Stimulated activated CD8-positive, alpha-beta memory T cell treated with anti-CD3 and anti-CD28 coated beads, Interleukin-7, amount 100 ng/mL, for 1 hour (primary cell): Measurements from ENCODE around the gene ORAI2.
"Not testable (repeated sequence)": the region's sequence is repeated elsewhere in the genome, so short reads cannot be mapped to it uniquely, and the experiment has no call there.

Experiments used
- DNase-seq, 2 donors: peaks; one replicate each; pipeline ENCODE4 v3.0.0-alpha.2; 2020; ENCODE audit warnings: low read depth in 2 of 2

ORAI2 gene

GRCh38 chr7:102469351-102469971, 36.1 kb downstream of the ORAI2 start:
- no peak for DNase-seq

DNA sequence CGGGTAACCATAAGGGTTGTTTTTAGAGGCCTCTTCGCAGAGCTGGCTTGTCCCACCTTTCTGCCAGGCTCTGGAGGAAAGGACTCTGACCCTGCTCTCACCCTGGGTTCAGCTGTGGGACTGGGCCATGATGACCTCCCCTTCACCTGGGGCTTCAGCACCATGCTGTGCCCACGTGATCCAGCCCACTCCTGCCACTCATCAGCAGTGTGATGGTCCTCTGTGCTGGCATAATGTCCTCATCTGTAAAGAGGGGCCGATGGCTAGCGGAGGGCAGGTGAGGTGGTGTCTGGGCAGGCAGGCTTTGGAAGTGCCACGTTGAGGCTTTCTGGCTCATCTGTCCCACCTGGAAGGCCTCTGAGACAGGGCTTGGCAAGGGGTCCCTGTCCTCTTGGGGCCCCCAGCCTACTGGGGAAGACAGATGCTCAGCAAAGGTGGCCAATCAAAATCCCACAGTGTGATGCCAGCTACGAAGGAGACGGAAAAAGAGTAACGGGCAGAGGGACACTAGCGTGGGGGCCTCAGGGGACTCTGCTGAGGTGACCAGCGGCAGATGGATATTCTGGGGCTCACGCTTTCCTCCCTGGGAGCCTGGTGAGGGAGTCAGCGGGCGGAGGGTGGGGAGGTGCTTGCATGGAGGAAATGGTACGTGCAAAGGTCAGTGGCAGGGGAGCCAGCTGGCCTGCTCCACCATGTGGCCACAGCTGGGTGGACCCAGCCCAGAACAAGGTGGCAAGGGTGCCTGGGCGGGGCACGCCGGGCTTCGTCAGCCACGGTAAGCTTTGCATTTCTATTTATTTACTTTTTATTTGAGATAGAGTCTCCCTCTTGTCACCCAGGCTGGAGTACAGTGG, 36.8 kb downstream of the ORAI2 start:
- no peak for DNase-seq

DNA sequence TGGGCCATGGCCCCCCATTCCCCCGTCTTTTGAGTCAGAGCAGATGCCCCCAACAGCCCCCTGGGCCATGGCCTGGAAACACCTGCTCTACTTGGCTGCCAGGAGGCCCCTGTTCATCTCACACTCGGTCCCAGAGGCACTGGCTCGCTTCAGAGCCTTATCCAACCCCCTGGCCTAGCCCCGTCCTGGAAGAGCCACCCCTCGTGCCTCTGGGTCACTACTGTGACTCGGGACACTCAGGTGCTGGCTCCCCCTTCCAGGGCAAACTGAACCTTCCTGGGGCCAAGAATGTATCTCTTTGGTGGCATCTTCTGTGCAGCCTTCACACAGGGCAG, 38.4 kb downstream of the ORAI2 start:
- DNase-seq, result no peak

DNA sequence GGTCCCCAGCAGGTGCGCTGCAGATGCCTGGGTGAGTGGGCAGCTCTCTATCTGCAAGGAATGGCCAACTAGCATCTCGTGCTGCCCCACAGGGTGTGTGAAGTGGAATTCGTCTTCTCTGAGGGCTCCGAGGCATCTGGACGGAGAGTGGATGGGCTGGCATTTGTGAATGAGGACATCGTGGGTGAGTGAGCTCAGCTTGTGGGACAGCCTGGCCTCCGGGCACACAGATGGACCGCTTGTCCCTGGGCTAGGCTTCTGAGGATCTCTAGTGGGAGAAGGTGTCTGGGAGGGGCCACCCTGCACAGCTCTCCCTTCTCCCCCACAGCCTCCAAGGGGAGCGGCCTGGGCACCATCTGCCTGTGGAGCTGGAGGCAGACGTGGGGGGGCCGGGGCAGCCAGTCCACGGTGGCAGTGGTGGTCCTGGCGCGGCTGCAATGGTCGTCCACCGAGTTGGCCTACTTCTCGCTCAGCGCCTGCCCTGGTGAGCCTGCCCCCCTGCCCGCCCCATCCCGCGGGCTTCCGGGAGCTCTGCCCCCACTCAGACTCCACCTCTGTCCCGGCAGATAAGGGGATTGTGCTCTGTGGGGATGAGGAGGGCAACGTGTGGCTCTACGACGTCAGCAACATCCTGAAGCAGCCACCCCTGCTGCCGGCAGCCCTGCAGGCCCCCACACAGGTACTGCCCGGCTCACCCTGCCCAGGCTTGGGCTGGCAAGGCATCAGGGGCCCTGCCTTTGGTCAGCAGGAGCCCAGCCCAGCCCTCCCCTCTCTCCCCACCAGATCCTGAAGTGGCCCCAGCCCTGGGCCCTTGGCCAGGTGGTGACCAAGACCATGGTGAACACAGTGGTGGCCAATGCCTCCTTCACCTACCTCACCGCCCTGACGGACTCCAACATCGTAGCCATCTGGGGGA, 39.0 kb downstream of the ORAI2 start:
- no peak for DNase-seq

GRCh38 chr7:102473271-102473991, 40.1 kb downstream of the ORAI2 start:
- no peak for DNase-seq

- not testable (repeated sequence) for DNase-seq
Measured at GRCh38 chr7:102474116-102474515, 40.7 kb downstream of the ORAI2 start.

DNA sequence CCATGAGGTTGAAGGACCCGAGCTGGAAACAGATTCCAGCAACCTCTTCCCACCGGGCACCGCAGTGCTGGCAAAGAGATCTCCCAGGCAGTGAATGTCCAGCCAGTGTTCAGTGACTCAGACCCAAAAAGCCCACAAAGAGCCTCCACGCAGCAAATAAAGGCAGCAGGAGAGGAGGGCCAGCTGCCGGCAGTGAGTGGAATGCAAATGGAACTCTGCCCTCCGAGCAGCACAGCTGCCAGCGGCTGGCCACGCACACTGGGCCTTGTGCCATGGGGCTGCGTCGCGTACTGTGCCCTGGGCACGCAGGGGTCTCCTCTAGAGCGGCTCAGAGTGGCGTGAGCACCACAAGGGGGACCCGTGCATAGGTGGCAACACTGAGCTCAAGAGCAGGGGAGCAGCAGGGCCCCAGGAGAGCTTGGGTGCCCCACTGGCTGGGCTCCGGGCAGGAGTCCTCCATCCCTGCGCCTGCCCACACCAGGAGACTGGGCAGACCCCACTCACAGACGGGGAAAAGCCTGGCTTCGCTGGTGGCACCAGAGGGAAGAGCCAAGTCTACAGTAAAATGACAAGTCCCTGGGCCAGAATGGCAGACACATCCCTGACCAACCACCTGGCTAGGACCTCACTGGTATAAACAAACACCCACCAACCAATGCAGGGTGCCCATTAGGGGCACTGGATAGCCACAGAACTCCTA, 41.5 kb downstream of the ORAI2 start:
- DNase-seq, result not testable (repeated sequence)

DNA sequence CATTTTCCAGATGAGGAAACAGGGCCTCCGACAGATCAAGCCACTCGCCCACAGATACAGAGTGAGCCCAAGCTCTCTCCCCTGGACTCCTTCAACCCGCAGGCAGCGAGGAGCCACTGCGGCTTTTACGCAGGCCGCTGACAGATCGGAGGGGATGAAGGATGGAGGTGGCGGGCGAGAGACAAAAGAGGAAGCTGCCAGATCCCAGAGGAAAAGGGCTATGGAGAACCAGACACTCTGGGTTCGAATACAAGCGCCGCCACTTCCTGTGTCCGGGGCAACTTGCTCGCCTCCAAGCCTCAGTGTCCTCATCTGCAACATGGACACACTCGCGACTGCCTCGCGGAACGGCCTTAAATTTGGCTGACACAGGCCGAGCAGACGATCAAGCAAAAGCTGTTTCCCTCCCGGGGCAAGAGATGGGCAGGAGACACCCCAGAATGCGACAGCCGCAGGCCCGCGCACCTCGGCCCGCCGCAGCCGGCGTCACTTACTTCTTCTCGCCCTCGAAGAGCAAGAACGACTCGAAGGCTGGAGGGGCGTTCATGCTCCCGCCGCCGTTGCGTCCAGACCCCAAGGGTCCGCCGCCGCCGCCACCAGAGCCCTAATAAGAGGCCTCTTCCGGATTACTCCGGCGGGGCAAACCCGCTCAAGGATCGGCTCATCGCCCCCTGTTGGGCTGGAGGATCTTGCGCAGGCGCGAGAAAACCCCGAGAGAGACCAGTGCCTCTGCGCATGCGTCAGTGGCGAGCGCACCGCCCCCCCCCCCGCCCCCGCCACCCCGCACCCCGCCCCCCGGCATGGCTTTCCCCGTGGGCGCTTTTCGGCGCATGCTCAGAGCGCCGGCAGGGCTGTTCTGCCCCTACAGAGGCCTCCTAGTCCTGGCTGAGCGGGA, 45.2 kb downstream of the ORAI2 start, which contains the start of gene POLR2J:
TSS of gene POLR2J (minus strand) at position 609 of the 895 bp plus-strand sequence. CDS start at position 547, 62 bp downstream.
- peak; percentile 82 to 99 for DNase-seq

- not testable (repeated sequence) for DNase-seq
Measured at GRCh38 chr7:102479209-102479584, 45.8 kb downstream of the ORAI2 start.

DNA sequence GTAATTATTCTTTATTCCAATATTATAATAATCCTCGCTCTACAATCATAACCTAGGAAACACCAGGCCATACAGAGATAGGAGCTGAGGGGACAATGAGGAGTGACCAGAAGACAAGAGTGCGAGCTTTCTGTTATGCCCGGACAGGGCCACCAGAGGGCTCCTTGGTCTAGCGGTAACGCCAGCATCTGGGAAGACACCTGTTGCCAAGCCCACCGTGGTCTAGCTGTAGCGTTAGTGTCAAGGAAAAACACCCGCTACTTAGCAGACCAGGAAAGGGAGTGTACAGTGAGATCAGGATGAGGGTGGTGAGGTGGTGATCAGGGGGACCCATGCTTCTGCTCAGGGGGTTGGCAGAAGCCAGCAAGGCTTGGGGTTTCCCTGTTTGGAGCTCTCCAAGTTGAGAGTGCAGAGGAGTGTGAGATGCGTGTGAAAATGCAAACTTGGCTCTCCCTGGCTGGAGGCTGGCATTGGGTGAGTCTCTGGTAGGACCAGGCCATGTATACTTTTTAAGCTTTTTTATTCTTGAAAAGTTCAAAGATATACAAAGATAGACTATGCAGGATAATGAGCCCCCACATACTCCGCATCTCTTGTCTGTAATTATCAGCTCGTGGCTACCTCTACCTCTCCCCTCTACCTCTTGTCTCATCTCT, 46.7 kb downstream of the ORAI2 start:
- not testable (repeated sequence) for DNase-seq

- DNase-seq, result not testable (repeated sequence)
Measured at GRCh38 chr7:102481962-102482361, 48.6 kb downstream of the ORAI2 start.

DNA sequence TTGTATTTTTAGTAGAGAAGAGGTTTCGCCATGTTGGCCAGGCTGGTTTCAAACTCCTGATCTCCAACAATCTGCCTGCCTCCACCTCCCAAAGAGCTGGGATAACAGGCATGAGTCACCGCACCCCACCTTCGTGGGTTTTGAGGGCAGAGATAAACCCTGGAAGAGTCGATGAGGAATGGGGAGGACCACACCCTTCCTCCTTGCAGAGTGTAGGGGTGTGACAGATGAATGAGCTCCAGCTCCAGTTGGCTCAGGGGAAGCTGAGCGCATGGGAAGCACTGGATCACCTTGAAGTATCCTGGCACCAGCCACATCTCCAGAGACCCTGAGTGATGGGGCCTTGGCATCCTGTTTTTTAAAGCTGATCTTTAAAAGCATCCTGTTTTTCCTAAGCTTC, 50.9 kb downstream of the ORAI2 start:
- DNase-seq, result not testable (repeated sequence)

DNA sequence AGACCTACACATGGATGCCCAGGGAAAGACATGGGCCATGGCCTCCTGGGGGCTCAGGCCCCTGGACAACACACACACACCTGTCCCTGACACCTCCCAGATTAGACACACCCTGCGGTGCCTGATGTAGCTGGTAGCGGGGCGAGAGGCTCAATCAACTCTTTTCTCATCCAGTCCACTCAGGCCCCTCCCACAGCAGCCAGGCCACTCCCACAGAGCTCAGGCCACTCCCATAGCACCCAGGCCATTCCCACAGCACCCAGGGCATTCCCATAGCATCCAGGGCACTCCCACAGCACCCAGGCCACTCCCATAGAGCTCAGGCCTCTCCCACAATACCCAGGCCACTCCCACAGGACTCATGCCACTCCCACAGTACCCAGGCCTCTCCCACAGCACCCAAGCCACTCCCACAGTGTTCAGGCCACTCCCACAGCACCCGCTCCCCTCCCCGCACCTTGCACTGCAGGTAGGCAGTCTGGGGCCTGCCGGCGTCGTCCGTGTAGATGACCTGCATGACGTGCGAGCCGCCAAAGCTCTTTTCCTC, 57.2 kb downstream of the ORAI2 start:
- not testable (repeated sequence) for DNase-seq

DNA sequence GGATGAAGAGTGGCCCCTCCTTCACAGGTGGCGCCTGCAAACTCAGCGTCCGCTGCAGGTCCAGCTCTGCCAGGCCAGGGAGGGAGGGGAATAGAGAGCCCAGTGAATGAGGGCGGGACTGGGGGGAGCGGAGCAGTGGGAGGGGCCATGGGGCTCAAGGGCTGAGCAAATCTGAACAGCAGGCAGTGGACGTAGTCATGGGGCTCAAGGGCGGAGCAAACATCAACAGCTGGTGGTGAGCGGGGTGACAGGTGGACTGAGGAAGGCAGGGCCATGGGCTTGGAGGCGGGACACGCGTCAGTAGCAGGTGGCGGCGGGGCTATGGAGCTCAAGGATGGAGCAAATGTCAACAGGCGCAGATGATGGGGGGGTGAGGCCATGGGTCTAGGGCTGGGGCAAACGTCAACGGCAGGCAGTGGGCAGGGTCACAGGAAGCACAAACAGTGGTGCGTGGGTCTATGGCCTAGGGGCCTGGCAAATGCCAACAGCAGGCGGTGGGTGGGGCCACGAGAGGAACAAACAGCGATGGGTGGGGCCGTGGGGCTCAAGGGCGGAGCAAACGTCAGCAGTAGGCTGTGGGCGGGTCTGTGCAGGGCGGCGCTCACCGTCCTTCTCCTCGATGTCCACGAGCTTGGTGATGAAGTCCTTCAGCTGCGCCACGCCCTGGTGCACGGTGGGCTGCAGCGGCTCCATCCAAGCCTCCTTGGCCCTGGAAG, 60.0 kb downstream of the ORAI2 start:
- DNase-seq, result not testable (repeated sequence)

- DNase-seq, result not testable (repeated sequence)
Measured at GRCh38 chr7:102494026-102494425, 60.7 kb downstream of the ORAI2 start.

- DNase-seq, result not testable (repeated sequence)
Measured at GRCh38 chr7:102494473-102495149, 61.2 kb downstream of the ORAI2 start.

GRCh38 chr7:102496861-102497260, 63.5 kb downstream of the ORAI2 start:
- not testable (repeated sequence) for DNase-seq

GRCh38 chr7:102497308-102497707, 63.9 kb downstream of the ORAI2 start:
- DNase-seq, result not testable (repeated sequence)
